H9 (cell line): ENCODE results near the gene MSLN. TPM values are rescaled to one million over a fixed set of nuclear protein-coding genes. Genes with fewer than 3 reads are reported as not detected.

ENCODE experiments used
- DNase-seq: peaks from one replicate; pipeline ENCODE4 v3.0.0-alpha.2; 2017
- H2AFZ ChIP-seq: one replicate; pipeline ENCODE4 v1.6.1; 2013; ENCODE audit warnings: mild to moderate bottlenecking, low read length, control low read depth, moderate library complexity
- H2AK5ac ChIP-seq: 2 replicates; pipeline ENCODE4 v1.6.1; 2013; ENCODE audit warnings: low read length, control low read depth, mixed read lengths; ENCODE audit not compliant: insufficient read length
- H2BK120ac ChIP-seq: one replicate; pipeline ENCODE4 v1.6.1; 2013; ENCODE audit warnings: low read depth, mild to moderate bottlenecking, low read length, control low read depth, inconsistent platforms; ENCODE audit not compliant: poor library complexity, severe bottlenecking
- H2BK12ac ChIP-seq: 2 replicates; pipeline ENCODE4 v1.6.1; 2013; ENCODE audit warnings: low read length, control low read depth, mixed read lengths, low read depth; ENCODE audit not compliant: insufficient read length
- H2BK15ac ChIP-seq: 2 replicates; pipeline ENCODE4 v1.6.1; 2013; ENCODE audit warnings: low read depth, low read length, control low read depth
- H2BK20ac ChIP-seq: one replicate; pipeline ENCODE4 v1.6.1; 2013; ENCODE audit warnings: low read depth, mild to moderate bottlenecking, low read length, control low read depth, inconsistent platforms; ENCODE audit not compliant: poor library complexity, severe bottlenecking
- H2BK5ac ChIP-seq: 2 replicates; pipeline ENCODE4 v1.6.1; 2013; ENCODE audit warnings: low read length, control low read depth, mixed read lengths; ENCODE audit not compliant: insufficient read length
- H3K14ac ChIP-seq: 2 replicates; pipeline ENCODE4 v1.6.1; 2013; ENCODE audit warnings: low read length, control low read depth; ENCODE audit not compliant: insufficient read depth
- H3K18ac ChIP-seq: 2 replicates; pipeline ENCODE4 v1.6.1; 2013; ENCODE audit warnings: low read depth, mild to moderate bottlenecking, mixed read lengths, low read length, control low read depth; ENCODE audit not compliant: insufficient read length
- H3K23ac ChIP-seq: 2 replicates; pipeline ENCODE4 v1.6.1; 2013; ENCODE audit warnings: low read length, control low read depth, mixed read lengths, low read depth; ENCODE audit not compliant: insufficient read length
- H3K23me2 ChIP-seq: 2 replicates; pipeline ENCODE4 v1.6.1; 2013; ENCODE audit warnings: low read depth, mild to moderate bottlenecking, mixed read lengths, low read length, control low read depth; ENCODE audit not compliant: insufficient read length, poor library complexity, severe bottlenecking
- H3K27ac ChIP-seq: 2 replicates; pipeline ENCODE4 v1.5.1; 2013; ENCODE audit warnings: low read length, control low read depth, mixed read lengths, low read depth; ENCODE audit not compliant: insufficient read length
- H3K27me3 ChIP-seq: 2 replicates; pipeline ENCODE4 v1.6.1; 2013; ENCODE audit warnings: low read length, control low read depth, inconsistent platforms; ENCODE audit not compliant: insufficient read depth
- H3K4ac ChIP-seq: 2 replicates; pipeline ENCODE4 v1.6.1; 2013; ENCODE audit warnings: low read depth, mild to moderate bottlenecking, control low read depth, inconsistent platforms, low read length, moderate library complexity
- H3K4me1 ChIP-seq: 2 replicates; pipeline ENCODE4 v1.6.1; 2013; ENCODE audit warnings: low read length, control low read depth, inconsistent platforms; ENCODE audit not compliant: insufficient read depth
- H3K4me2 ChIP-seq: 2 replicates; pipeline ENCODE4 v1.6.1; 2013; ENCODE audit warnings: low read length, control low read depth, mixed read lengths; ENCODE audit not compliant: insufficient read length, insufficient read depth
- H3K56ac ChIP-seq: 2 replicates; pipeline ENCODE4 v1.6.1; 2013; ENCODE audit warnings: low read depth, mild to moderate bottlenecking, mixed read lengths, low read length, control low read depth; ENCODE audit not compliant: insufficient read length
- H3K79me1 ChIP-seq: 2 replicates; pipeline ENCODE4 v1.6.1; 2013; ENCODE audit warnings: low read depth, mild to moderate bottlenecking, moderate library complexity, low read length, control low read depth, inconsistent platforms; ENCODE audit not compliant: insufficient read depth, poor library complexity, severe bottlenecking
- H3K79me2 ChIP-seq: 2 replicates; pipeline ENCODE4 v1.6.1; 2013; ENCODE audit warnings: low read length, control low read depth, inconsistent platforms; ENCODE audit not compliant: insufficient read depth
- H3K9ac ChIP-seq: 2 replicates; pipeline ENCODE4 v1.6.1; 2013; ENCODE audit warnings: low read length, control low read depth, mixed read lengths; ENCODE audit not compliant: insufficient read length; ENCODE audit errors: extremely low read depth
- H3K9me3 ChIP-seq: one replicate; pipeline ENCODE4 v1.6.1; 2013; ENCODE audit warnings: low read depth, low read length, inconsistent platforms; ENCODE audit not compliant: control insufficient read depth
- H3T11ph ChIP-seq: one replicate; pipeline ENCODE4 v1.6.1; 2013; ENCODE audit warnings: mild to moderate bottlenecking, low read length, control low read depth, inconsistent platforms
- H4K20me1 ChIP-seq: one replicate; pipeline ENCODE4 v1.6.1; 2013; ENCODE audit not compliant: control insufficient read depth, insufficient read length, insufficient read depth
- H4K5ac ChIP-seq: 2 replicates; pipeline ENCODE4 v1.6.1; 2013; ENCODE audit warnings: low read depth, mild to moderate bottlenecking, mixed read lengths, low read length, control low read depth; ENCODE audit not compliant: insufficient read length
- H4K8ac ChIP-seq: replicated peaks from 2 replicates; pipeline ENCODE4 v1.6.1; 2013; ENCODE audit warnings: low read length, control low read depth, mixed read lengths, low read depth; ENCODE audit not compliant: insufficient read length
- H4K91ac ChIP-seq: 2 replicates; pipeline ENCODE4 v1.6.1; 2013; ENCODE audit warnings: low read depth, mild to moderate bottlenecking, moderate library complexity, mixed read lengths, low read length, control low read depth; ENCODE audit not compliant: insufficient read length
- H3K27ac Mint-ChIP-seq, 3 experiments: 2 replicates in 2 of 3; 3 replicates in 1 of 3; pipeline ENCODE4 v1.8.0; 2020 to 2021; ENCODE audit warnings: mixed read lengths in 3 of 3, mild to moderate bottlenecking in 1 of 3, moderate library complexity in 1 of 3
- H3K27me3 Mint-ChIP-seq: 2 replicates; pipeline ENCODE4 v1.8.0; 2021; ENCODE audit warnings: low read depth, mild to moderate bottlenecking, moderate library complexity, mixed read lengths
- H3K36me3 Mint-ChIP-seq, 3 experiments: 2 replicates in 2 of 3; 3 replicates in 1 of 3; pipeline ENCODE4 v1.8.0; 2020 to 2021; ENCODE audit warnings: low read depth in 3 of 3, mixed read lengths in 3 of 3; ENCODE audit not compliant: insufficient read depth in 1 of 3
- H3K4me1 Mint-ChIP-seq, 2 experiments: 2 replicates each; pipeline ENCODE4 v1.8.0; 2020; ENCODE audit warnings: mixed read lengths in 2 of 2
- H3K4me3 Mint-ChIP-seq, 2 experiments: 2 replicates in 1 of 2; 3 replicates in 1 of 2; pipeline ENCODE4 v1.8.0; 2020 to 2021; ENCODE audit warnings: mild to moderate bottlenecking in 2 of 2, mixed read lengths in 2 of 2, moderate library complexity in 1 of 2
- H3K9me3 Mint-ChIP-seq, 2 experiments: 2 replicates in 1 of 2; 3 replicates in 1 of 2; pipeline ENCODE4 v1.8.0; 2020; ENCODE audit warnings: mild to moderate bottlenecking in 2 of 2, mixed read lengths in 2 of 2, moderate library complexity in 1 of 2
- CTCF ChIP-seq: fragments of 200-600 bp; sonication (generic); conservative IDR thresholded peaks from 3 replicates; pipeline ENCODE4 v1.8.0; 2021; ENCODE audit warnings: antibody characterized with exemption, mild to moderate bottlenecking
- WGBS: extraction: QIAGEN DNeasy Blood & Tissue Kit; methylation state at CpG from one replicate; pipeline ENCODE4 v1.1.7; 2013; ENCODE audit warnings: missing lambda C conversion rate, low lambda C conversion rate, mixed read lengths; ENCODE audit not compliant: insufficient read length; ENCODE audit errors: extremely low coverage; 5-methylcytosine and 5-hydroxymethylcytosine counted together
- total RNA-seq: library from RNA; stranded (reverse); gene quantifications from 2 replicates; pipeline ENCODE4 v1.2.1, GENCODE V29; 2021

MSLN gene
- total RNA-seq, 1 experiment from 2014 or later, result 0.22 TPM

- Histone ChIP-seq H3K79me1 (no peaks in the 10 kb centered on the region), H3K9ac (no peak overlapping the region), H4K20me1 (peaks cover 3% of the 10 kb centered on the region), H3T11ph (no peak overlapping the region), H3K4me1 (no peaks in the 10 kb centered on the region), H2BK12ac (no peak overlapping the region), H3K56ac (no peak overlapping the region), H2BK20ac (no peak overlapping the region), H3K27ac (no peak overlapping the region), H2AK5ac (no peak overlapping the region), H3K23ac (no peak overlapping the region), H3K79me2 (no peaks in the 10 kb centered on the region), H3K14ac (no peak overlapping the region), H3K4ac (no peak overlapping the region), H3K27me3 (no peaks in the 10 kb centered on the region; the same call in 1 of the 2 replicates), H4K5ac (no peak overlapping the region), H2AFZ (no peak overlapping the region), H4K91ac (no peak overlapping the region), H3K9me3 (no peaks in the 10 kb centered on the region), H2BK5ac (no peak overlapping the region), H4K8ac (no peak overlapping the region), H2BK15ac (no peak overlapping the region), H2BK120ac (no peak overlapping the region), H3K18ac (no peak overlapping the region), H3K23me2 (no peaks in the 10 kb centered on the region), H3K4me2 (no peak overlapping the region)
- WGBS, result no CpG with 5 or more reads among the region's 13 CpGs
- Mint-ChIP-seq H3K27me3 (peaks cover 31% of the 10 kb centered on the region), H3K9me3 (no peaks in the 10 kb centered on the region), H3K4me3 (no peak overlapping the region), H3K27ac (no peak overlapping the region), H3K4me1 (no peaks in the 10 kb centered on the region), H3K36me3 (no peaks in the 10 kb centered on the region)
- TF ChIP-seq CTCF, result no peak
- no peak for DNase-seq
These were observed 19.0 kb downstream of the MSLN start for GRCh38 chr16:779561-779960.
